ENCODE data around the gene GCNT2. TPM values are rescaled to one million over a fixed set of nuclear protein-coding genes. Genes with fewer than 3 reads are reported as not detected.

The GCNT2 gene
- total and polyA plus RNA-seq, 2 of the 8 experiments (the other 6 are each of a cell fraction or from before 2014, with no cell fraction given): 19.3 to 52.5 TPM

- no peak overlapping the region for H4K91ac ChIP-seq (replicated peaks; ENCODE audit: insufficient read length, low read length)
- CTCF ChIA-PET (ENCODE audit: partially characterized antibody): interaction anchor here (0.9 to 2.3 kb wide), 2 partner anchors 10 to 213 kb away, joined by 4 to 9 read pairs; no protein-coding TSS in a partner anchor
- H2BK5ac ChIP-seq (ENCODE audit: low read depth, low read length): no peak overlapping the region
- peaks cover 0 to 5% (median 2%) of the 10 kb centered on the region in 4 experiments; a peak in 3 of 7 replicates for H3K4me1 ChIP-seq (replicated peaks in 1 of 4; ENCODE audit: control insufficient read depth in 3 of 4, insufficient read depth in 4 of 4, low read length in 3 of 4)
- H2AFZ ChIP-seq (ENCODE audit: low read length): no peak overlapping the region
- no peak for FAIRE-seq
- H3K14ac ChIP-seq (ENCODE audit: insufficient read length): no peak overlapping the region
- POLR2A ChIA-PET (ENCODE audit: partially characterized antibody): interaction anchor here (1.0 to 1.7 kb wide), 4 partner anchors 14 to 23 kb away, joined by 3 to 9 read pairs (median 4); partner anchors contain the start of gene GCNT2
- H3K9me3 ChIP-seq (ENCODE audit: insufficient read depth in 2 of 2, low read depth in 1 of 2, low read length in 1 of 2): no peaks in the 10 kb centered on the region
- no peak overlapping the region for H3K56ac ChIP-seq (replicated peaks; ENCODE audit: insufficient read length, low read depth, low read length)
- DNase-seq (ENCODE audit: low read depth in 1 of 2, low spot score in 2 of 2): no peak
- no peaks in the 10 kb centered on the region for H4K20me1 ChIP-seq (replicated peaks in 1 of 2; ENCODE audit: control insufficient read depth in 1 of 2, insufficient read depth in 2 of 2, low read length in 2 of 2)
- H2BK20ac ChIP-seq (ENCODE audit: low read length): no peak overlapping the region
- H2AK5ac ChIP-seq (ENCODE audit: low read depth, low read length): no peak overlapping the region
- H3K27me3 ChIP-seq (replicated peaks in 1 of 4; ENCODE audit: control insufficient read depth in 3 of 4, extremely low read depth in 1 of 4, insufficient read depth in 3 of 4, low read length in 3 of 4): no peaks in the 10 kb centered on the region
- peaks cover 2% of the 10 kb centered on the region; the same call in 1 of the 2 replicates for H3K23me2 ChIP-seq (ENCODE audit: low read depth, low read length)
- WGBS, 2 experiments (ENCODE audit: extremely low coverage in 1 of 2, insufficient coverage in 1 of 2, insufficient read length in 1 of 2, insufficient replicate concordance in 2 of 2, low coverage in 1 of 2, low lambda C conversion rate in 2 of 2, missing lambda C conversion rate in 1 of 2): 95% methylated on average over 1 of the region's 1 CpG; no CpG with 5 or more reads in 1 of the 2 experiments
- no peak overlapping the region; the same call in 1 of the 2 replicates for H3K18ac ChIP-seq (ENCODE audit: extremely low read depth, low read length)
- no peak overlapping the region for H3K4me3 ChIP-seq (ENCODE audit: extremely low read depth in 1 of 4, insufficient read depth in 2 of 4, low read depth in 3 of 4, low read length in 4 of 4)
- H3K9ac ChIP-seq (replicated peaks in 1 of 4; ENCODE audit: extremely low read depth in 1 of 4, low read depth in 3 of 4, low read length in 3 of 4): no peak overlapping the region
- no peak overlapping the region for H2BK12ac ChIP-seq (ENCODE audit: low read depth, low read length)
- H2BK120ac ChIP-seq (replicated peaks; ENCODE audit: low read depth, low read length): no peak overlapping the region
- no peaks in the 10 kb centered on the region for H3K79me1 ChIP-seq (ENCODE audit: low read depth, low read length)
- no peaks in the 10 kb centered on the region for H3K36me3 ChIP-seq (ENCODE audit: control insufficient read depth in 2 of 4, insufficient read depth in 4 of 4, low read length in 3 of 4)
- H2BK15ac ChIP-seq (ENCODE audit: low read length): no peak overlapping the region
- no peak overlapping the region for H4K5ac ChIP-seq (ENCODE audit: insufficient read length, low read depth, low read length)
- no peak overlapping the region for H3K27ac ChIP-seq (ENCODE audit: low read depth, low read length)
- no peak overlapping the region for H3K4ac ChIP-seq (replicated peaks; ENCODE audit: insufficient read length, low read depth, low read length)
- H4K8ac ChIP-seq (ENCODE audit: extremely low read depth, insufficient read depth, low read length): no peak overlapping the region
- H3K4me2 ChIP-seq (ENCODE audit: insufficient read depth in 1 of 2, low read depth in 2 of 2, low read length in 2 of 2): no peak overlapping the region
- H3K23ac ChIP-seq (ENCODE audit: insufficient read length): no peak overlapping the region
- H3K79me2 ChIP-seq (ENCODE audit: control insufficient read depth in 1 of 2, insufficient read depth in 2 of 2, low read length in 2 of 2): no peaks in the 10 kb centered on the region
- TF ChIP-seq GABPA (IDR thresholded peaks at IDR 0.05; ENCODE audit: borderline replicate concordance, insufficient read depth, low read length) (no peak), SIRT6 (IDR thresholded peaks at IDR 0.05; ENCODE audit: low read length) (no peak), SIX5 (IDR thresholded peaks at IDR 0.05; ENCODE audit: low read depth, low read length) (no peak), CBX5 (IDR thresholded peaks at IDR 0.05; ENCODE audit: low read depth, low read length) (no peak), POU5F1 (IDR thresholded peaks at IDR 0.05; ENCODE audit: low read depth, low read length) (no peak)
These were observed 20.4 kb downstream of the GCNT2 start for GRCh38 chr6:10541591-10541990.
